Activated gamma-delta T cell treated with Interleukin-2 at 50 U/mL for 16 hours (primary cell): ENCODE measurements around the gene ABHD5.

Experiments used
- DNase-seq: peaks from one replicate; pipeline ENCODE4 v3.0.0-alpha.2; 2020

Gene ABHD5

DNA sequence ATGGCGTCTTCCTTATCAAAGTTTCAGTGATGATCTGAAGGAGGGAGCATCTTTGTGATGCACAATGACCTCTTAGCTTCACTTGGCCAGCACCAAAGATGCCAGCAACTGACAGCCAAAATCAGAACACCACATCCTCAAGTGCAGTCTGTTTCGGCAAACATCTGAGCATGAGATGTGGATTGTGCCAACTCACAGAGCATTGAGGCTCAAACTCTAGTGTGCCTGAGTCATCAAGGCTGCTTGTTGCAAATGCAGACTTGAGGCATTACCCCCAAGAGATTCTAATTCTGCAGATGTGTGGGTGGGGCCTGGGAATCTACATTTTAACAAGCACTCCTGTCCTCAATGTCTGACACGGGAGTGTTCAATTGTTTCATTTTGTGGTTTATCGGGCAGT lies 35.8 kb downstream of the ABHD5 start:
- no peak for DNase-seq

DNA sequence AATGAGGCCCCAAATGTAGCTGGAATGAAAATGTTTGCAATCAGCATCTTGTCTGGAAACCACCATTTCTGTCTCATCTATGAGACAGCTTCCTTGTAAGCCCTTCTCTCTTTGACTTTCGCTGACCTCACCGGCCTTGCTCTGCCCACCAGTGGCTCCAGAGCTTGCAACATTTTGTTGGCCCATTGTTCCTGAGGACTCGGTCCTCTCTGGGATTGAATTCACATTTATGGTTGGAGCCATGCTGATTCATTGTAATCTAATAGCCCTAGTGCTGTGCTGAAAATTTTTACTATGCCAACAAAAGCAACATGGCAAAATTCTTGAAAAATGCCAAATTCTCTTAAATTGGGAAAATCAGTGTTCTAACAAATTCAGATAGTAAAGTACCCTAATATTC lies 37.2 kb downstream of the ABHD5 start:
- no peak for DNase-seq

DNA sequence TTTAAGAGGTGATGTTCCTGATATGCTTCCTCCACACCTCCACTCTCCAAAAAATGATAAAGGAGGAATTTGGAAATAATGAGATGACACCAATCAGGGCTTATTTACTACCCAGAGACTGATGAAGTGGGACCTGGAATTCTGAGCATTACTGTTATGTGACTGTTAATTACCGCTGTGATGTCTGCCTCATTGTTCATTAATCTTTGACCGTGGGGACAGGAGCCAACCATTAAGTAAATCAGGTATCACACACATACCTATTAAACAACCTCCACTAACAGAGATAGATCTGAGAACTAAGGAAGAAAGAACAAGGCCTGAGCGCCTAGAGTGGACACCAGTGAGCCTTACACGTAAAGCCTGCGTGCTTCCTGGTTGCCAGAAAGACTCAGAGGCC lies 37.7 kb downstream of the ABHD5 start:
- DNase-seq = no peak

DNA sequence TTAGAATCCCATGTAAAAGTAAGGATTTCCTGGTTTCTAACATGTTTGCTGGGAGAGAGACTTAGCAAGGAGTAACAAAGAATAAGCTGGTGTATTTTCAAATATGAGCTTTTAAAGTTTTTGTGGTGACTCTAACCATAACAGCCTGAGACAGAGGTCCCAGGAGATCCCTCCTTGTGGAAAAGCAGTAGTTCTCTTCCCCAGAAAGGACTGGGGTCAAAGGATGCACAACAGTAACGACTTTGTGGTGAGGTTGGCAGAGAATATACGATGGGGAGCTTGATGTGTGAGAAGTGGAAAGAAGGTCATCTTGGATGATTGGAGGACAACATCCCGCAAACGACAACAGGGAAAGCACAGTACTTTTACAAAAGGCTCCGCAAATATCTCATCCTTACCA lies 38.2 kb downstream of the ABHD5 start:
- no peak for DNase-seq

DNA sequence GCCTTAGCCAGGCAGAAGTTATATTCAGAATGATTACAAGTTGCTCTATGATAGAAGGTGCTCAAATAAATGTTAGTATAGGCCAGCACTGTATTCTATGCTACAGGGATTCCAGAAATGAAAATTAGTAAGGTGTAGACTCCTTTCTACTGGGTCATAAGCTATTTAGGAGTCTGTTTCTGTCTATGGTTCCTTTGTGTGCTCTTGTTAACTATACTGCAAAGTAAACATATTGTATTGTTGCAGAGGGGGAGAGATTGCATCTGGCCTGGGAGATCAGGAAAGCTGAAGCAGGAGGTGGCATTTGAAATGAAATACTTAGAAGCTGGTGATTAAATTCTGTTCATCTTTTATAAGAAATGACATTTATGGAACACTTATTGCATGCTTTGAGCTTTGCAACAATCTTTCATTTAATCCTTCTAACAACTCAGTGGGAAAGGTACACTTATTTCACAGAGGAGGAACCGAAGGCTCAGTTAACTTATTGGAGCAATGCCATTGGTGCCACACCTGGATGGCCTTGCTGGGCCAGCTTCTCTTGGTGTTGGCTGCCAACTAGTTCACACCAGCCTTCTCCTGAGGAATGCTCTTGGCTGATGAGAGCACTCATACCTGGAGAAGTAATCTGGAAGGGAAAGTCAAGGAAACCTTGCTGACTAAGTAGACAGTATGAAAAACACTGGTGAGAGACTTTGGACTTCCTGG lies 39.1 kb downstream of the ABHD5 start:
- no peak for DNase-seq

DNA sequence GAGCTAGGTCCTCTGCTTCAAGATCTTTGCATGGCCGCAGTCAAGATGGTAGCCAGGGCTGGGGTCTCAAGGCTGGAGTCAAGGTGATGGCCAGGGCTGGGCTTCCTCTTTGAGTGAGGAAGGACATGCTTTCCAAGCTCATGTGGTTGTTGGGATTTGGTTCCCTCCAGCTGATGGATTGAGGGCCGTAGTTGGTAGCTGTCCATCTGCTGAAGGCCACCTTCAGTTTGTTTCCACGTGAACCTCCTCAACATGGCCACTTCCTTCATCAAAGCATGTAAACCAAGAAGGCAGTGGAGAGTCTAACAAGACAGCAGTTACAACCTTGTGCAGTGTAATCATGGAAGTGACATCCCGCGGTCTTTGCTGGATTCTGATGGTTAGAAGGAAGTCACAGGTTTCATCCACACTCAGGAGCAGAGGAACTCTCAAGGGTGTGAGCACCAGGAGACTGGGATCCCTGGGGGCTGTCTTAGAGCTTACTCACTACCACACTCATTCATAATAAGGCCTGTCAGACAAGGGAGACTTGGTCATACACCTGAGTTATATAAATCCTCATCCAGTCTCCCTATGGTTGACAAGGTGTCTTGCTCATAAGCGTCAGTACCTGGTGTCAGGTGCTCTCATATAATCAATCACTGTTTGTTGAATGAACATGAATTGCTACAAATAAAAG lies 42.1 kb downstream of the ABHD5 start:
- no peak for DNase-seq

DNA sequence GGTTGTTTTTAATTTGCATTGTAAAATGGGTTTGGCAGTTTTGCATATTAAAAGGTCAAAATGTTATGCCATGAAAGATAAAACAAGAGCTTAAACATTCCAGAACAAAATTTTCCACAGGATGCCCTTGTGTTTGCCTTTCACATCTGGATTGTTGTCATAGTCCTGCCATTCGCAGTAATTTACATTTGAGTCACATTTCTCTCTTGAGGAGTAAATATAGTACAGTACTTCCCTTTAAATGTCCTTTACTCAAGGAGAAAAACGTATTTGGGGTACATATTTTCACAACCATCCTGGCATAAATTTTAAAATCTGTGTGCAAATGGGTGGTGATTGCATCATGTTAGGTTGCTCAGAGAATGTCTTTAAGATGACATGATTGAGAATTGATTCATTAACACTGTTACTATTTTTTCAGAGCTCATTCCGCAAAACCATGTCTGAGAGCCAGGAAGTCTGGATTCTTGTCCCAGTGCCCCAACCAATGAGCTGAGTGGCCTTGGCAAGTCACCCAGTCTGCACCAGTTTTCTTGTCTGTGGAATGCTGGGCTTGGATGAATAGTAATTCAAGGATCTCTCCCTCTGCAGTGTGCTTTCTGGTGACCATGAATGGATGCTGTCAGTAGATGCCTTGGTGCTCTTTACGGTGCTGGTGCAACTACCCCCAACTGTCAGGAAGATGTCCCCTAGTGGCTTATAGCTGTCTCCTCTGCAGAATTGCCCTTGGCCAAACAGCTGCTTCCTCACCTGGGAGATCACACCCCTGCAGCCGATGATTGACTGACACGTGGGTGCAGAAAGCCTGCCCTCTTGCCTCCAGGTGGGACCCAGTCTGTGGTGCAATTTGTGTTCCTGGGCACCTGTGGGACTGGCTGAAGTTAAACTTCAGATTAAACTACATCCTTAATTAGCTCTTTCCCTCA lies 43.0 kb downstream of the ABHD5 start:
- no peak for DNase-seq

DNA sequence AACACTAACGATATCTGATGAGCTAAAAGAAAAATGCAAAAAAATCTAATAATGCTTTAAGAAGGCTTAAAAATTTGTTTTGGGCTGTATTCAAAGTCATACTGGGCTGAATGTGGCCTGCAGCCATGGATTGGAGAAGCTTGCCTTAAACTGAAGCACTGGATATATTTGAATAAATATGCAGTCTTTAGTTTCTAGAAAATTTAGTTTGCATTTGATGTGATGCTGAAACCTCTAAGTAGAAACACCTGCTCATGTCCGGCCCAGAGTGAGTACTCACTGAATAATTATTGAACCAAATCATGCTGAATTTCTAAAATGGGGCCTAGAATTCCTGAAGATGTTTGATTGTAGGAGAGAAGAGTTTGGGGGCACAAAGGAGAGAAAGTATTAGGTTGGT lies 43.9 kb downstream of the ABHD5 start:
- no peak for DNase-seq

DNA sequence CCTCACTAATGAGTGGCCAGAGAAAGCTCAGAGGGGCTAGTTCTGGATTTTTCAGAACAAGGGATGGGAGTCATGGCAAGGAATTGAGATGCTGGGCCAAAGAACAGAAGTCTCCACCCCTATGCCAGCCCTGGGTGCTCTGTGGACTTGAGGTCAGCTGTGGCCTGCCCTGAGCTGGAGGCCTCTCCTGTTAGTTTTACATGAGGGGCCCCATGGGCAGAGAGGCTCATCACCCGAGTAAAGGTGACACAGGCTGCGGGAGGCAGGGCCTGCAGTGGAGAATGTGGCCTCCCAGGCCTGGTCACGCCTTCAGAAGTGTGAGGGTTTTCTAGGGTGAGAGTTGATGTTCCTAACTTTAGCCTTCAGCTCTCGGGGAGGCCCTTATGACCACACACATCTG lies 44.9 kb downstream of the ABHD5 start:
- no peak for DNase-seq

DNA sequence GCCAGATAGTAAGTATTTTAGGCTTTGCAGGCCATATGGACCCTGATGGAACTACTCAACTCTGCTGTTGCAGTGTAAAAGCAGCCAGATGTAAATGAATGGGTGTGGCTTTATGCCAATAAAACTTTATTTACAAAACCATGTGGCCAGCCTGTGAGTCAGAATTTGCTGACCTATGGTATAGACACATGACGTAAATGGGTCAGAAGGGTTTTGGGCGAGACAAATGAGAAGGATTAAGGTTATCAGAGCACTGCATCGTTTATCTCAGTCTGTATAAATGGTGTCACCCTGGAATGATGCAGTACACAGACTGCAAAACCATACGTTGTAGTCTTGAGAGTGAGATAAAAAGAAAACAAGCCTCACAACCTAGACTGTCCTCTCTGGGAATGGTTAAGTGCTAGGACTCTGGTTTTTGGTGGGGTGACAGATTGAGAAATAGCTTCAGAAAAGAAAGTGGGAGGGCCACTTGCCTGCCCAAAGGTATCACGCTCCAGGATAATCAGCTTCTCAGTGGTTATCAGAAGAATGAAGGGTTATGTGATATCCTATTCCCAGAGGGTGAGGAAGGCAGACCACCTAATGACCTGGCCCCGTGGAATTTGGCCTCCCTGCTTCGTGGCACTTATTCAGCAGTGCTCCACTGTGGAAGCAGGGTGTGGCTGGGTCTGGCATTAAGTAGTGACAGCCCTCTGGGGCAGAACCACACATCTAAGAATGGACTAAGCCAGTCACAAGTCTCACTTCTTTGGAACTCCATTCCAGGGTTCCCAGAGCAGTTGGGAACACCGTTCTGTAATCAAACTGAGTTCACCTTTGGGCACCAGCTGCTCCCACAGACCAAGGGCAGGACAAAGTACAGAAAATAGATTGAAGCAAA lies 46.1 kb downstream of the ABHD5 start:
- no peak for DNase-seq

DNA sequence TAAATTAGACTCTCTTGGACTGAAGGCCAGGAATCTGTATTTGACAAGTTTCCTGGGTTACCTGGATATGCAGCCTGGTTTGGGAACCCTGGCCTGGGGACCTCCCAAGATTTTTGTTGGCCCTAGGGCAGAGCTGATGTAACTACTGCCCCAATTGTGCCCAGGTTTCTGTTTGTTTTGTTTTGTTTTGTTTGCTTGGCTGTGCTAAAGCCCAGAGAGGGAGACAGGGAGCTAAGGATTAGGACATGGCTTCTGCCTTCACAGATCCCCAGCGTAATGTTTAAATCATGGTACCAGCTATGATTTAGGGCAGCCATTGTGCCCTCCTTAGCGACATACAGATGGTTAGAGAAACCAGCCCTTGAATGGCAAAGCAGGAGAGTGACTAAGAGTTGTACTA lies 47.6 kb downstream of the ABHD5 start:
- no peak for DNase-seq

DNA sequence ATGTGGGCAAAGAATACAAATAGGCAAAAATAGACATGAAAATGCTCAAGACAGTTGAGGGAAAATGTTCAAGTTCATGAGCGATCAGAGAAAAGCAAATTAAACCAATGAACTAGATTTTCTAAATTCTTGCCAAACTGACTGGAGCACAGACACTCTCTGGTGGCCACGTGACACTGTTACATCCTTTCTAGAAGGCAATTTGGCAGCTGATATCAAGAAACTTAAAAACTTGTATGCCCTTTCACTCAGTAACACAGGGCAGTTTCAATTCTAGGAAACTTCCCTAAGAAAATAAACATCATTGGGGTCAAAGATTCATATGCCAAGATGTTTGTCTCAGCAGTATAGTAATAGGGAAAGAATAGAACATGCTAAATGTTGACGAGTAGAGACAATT lies 52.2 kb downstream of the ABHD5 start:
- DNase-seq = no peak

DNA sequence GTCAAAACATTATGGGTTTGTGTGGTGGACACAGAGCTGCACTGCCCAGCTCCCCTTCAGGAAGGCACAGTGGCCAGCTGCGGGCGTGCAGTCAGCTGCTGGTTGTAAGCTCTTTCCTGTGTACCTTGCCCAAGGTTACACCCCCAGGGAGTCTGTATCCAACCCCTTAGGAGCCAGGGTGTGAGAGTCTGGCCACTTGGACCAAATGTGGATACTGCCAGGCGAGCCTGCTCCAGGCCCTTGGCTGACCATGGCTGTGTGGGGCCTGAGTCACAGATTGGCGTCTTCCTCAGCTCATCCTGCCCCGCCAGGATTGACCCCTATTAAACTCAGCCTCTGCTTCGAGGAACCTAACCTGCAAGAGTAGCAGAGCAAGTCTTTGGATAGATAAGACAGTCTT lies 56.9 kb downstream of the ABHD5 start:
- no peak for DNase-seq

DNA sequence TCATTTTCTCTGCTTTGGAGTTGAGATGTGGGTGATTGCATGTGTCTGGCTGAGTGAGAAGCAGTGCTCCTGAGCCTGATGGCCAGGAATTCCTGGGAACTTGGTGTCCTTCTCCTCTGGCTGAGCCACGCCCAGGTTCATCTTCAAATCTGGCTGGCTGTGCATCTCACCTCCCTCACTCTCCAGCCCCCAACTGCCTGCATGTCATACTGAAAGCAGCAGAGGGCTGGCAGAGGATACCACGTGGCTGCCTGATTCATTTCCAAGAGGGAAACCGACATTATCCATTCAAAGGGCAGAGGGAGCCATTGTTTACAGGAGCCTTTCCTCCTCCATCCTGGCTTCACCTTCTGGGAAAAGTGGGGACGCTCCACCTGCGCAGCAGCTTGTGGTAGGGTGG lies 57.4 kb downstream of the ABHD5 start:
- no peak for DNase-seq

DNA sequence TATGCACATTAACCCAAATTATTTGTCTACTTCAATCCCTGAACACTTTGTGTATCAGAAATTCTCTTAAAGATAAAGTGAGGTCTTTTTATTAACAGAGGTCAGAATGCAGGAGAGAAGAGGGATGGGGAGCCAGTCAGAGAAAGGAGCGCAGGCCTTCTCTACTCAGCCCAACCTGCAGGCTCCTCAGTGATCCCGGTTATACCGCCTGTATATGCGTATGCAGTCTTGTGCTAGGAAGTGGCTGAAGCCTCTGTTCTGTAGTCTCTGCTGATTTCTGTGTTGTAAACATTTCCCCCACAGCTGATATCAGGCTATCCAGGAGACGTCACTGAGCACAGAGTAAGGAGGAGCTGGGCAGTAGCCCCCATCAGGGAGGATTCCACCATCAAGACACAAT lies 57.9 kb downstream of the ABHD5 start:
- no peak for DNase-seq

DNA sequence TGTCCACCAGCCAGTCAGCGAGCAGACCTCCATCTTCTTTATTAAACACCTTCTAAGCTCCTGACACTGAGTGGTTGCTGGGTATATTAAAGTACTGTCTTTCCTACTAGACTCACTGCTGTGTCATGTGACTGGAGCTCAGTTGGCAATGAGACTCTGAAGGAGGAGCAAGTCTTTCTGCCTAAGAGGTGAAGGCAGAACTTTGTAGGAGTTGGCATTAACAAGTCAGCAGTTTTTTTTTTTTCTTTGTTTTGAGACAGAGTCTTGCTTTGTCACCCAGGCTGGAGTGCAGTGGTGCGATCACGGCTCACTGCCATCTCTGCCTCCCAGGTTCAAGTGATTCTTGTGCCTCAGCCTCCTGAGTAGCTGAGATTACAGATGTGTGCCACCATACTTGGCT lies 62.2 kb downstream of the ABHD5 start:
- DNase-seq = no peak

DNA sequence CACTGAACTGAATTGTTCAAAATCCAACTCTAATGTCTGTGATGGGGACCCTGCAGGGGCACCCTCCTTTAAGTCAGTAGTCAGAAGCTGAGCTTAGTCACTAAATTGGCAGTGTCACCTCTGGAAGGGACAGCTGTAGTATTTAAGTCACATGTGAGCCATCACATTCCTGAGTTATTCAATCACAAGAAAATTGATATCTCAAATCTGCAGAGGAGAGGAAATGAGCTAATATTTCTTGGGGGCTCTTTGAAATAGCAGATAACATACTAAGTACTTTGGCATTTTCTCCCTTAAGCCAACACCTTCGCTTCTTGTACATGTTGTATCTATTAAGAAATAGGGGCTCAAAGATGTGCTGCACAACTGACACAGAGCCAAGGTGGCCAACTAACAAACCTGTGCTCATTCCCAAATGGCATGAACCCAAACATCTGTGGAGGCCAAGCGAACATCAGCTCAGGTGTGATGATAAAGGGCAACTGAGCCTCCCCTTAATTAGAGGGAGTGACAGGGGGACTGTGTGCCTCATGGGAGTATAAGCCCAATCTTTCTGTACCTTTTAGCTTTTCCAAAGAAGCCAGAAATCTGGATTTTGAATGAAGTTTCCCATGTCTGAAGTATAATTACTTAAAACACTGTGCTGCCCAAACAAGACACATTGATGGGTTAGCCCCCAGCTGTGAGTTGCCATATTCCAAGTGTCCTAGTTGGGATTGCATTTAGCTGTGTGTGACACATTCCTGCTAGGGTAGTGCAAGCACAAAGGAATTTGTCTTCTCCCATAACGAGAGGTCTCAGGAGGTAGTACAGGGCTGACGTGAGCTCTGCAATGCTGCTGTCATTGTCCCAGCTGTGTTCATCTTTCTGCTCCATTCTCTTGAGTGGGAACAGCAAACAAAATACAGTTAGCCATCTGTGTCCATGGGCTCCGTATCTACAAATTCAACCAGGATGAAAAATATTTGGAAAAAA lies 63.3 kb downstream of the ABHD5 start:
- DNase-seq = no peak

DNA sequence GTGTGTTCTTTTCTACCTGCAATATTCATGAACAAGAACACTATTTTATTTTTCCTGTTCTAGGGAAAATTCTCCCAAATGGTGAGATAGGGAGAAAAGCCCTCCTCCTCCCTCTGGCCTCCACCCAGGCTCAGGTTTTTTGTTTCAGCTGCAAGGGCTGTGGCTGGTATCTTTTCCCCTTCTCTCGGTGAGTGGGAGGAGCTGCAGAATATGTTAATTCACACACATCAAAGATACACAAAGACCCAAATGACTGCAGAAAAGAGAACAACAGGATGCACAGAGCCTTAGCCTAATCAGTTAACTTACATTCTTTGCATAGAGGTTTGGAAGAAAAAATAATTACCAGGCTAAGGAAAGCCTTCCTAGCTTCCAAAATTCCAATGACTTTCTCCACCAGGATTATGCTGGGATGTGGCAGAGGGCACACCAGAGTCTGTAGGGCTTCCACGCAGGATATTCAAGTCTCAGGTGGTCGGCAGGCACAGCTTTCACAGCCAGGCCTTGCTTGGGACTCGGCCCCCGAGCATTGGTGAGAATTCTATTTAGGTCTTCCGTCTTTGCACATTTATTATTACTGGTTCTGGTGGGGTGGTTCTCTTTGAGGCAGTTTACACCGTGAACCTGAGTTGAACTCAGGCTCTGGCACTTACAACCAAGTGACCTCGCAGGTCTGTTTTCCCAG lies 64.9 kb downstream of the ABHD5 start:
- DNase-seq = peak; percentile 24

DNA sequence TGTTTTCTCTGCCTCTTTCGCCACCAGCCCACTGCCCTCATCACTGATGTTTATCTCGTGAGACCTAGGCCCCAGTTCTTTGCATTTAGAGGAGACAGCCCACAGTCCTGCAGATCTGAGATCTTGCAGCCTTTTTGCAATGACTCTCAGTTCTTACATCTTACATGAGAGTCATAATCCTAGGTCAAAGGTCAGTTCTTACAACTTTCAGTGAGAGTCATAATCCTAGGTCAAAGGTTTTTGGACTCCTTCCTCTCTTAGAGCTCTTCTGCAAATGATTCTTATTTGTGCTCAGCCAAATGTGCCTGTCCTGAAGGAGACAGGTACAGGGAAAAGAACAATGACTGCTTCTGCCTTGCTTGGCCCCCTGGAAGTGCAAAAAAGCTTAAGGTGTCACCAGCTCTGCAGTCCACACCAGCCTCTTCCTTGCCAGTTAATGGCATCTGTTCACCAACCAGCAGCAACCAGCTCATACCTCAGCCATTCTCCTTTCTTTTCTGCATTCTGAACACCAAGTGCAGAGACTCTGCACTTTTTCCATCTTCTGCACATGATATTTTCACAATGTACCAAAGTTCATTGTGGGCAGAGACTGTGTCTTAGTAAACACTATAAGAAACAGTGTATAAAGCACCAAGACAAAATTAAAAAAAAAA lies 67.1 kb downstream of the ABHD5 start:
- DNase-seq = no peak

DNA sequence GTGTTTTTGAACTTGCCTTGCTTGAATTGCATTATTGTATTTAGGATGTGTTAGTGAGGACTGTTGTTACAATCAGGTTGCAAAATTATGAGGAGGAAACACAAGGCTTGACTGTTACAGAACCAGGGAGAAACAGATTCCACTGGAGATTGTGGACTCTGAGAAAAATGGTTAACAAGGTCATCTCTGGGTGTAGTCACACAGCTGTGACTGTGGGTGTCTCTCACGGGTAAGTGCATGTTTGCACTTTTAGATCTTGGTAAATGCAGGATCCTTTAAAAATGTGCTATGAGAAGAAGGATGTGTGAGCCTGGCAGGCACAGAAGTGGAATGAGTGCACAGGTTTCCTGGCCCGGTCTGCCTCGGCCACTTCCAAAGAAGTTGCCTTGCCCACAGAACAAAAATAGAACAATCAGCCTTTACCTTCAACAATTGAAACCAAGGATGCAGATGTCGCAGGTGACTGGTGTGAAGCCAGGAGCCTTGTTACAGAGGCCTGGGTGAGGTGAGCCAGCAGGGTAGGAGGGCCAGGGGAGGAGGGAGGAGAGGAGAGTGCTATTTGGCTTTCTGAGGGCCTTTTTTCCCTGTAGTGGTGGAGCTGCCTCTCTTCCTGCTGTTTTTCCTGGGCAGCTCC lies 68.0 kb downstream of the ABHD5 start:
- no peak for DNase-seq
